ENCODE results near the gene POMT1. TPM values are rescaled to one million over a fixed set of nuclear protein-coding genes. Genes with fewer than 3 reads are reported as not detected.

Gene POMT1, protein sequence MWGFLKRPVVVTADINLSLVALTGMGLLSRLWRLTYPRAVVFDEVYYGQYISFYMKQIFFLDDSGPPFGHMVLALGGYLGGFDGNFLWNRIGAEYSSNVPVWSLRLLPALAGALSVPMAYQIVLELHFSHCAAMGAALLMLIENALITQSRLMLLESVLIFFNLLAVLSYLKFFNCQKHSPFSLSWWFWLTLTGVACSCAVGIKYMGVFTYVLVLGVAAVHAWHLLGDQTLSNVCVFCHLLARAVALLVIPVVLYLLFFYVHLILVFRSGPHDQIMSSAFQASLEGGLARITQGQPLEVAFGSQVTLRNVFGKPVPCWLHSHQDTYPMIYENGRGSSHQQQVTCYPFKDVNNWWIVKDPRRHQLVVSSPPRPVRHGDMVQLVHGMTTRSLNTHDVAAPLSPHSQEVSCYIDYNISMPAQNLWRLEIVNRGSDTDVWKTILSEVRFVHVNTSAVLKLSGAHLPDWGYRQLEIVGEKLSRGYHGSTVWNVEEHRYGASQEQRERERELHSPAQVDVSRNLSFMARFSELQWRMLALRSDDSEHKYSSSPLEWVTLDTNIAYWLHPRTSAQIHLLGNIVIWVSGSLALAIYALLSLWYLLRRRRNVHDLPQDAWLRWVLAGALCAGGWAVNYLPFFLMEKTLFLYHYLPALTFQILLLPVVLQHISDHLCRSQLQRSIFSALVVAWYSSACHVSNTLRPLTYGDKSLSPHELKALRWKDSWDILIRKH
- total RNA-seq (2022; extraction: Qiagen RNA extraction): 11.4 to 17.9 TPM (median 17.4 TPM) in 5 replicates

GRCh38 chr9:131502781-131503625 lies at the start of gene POMT1:
TSS of gene POMT1 (plus strand) at chr9:131502918. CDS start at chr9:131504219, 1,301 bp downstream.

DNA sequence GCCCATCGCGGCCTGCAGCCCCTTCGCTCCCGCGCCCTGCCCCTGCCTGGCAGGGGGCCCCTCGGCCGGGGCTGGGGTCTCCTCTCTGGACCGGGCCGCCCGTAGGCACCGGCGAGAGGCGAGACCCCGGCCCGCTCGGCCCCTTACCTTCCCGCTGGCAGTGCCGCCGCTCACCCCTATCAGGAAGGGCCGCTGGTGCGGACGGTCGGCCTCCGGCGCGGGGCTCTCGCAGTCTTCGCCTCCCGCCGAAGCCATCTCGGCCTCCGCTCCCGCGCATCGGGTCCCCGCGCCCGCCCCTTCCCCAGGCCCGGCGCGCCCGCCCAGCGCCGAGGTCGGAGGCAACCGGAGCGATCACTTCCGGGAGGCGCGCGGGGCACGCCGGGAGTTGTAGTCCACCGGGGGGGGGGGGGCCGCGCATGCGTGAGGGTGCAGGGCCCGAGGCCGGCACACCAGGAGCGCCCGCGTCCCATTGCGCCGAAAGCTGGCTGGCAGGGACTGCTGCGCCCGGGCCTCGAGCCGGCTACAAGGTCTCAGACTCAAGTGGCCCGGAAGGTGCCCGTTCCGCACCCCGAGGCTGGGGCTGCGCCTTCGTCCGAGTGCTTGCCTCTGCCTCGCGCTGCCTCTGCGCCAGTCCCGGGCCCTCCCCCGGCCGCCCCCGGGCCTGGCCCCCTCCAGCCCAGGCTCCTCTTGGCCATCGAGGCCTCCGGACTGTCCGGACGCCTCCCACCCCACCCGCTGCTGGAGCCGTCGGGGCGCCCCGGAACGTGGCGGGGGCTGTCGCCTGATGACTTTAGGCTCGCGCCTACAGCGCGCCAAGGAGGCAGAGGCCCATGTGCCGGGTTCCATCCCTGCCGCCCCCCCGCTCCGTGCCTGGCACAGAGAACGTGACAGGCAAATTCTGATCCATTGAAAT lies 28.5 kb downstream of the POMT1 start, which contains the start of gene UCK1:
Gene UCK1, minus strand, starts transcription at position 344 of the 913 bp plus-strand sequence. Its CDS starts 89 bp downstream, at position 255.

GRCh38 chr9:131545003-131545785 lies 42.5 kb downstream of the POMT1 start, which contains the start of gene PRRT1B:
TSS of gene PRRT1B (plus strand) at chr9:131545523. CDS start at chr9:131545616, 93 bp downstream.

Other genes with a start within 250 kb of the POMT1 start
- gene FAM78A, start 226.4 kb upstream of the POMT1 start, total RNA-seq (2022; extraction: Qiagen RNA extraction): 0.18 to 0.59 TPM (median 0.47 TPM) in 5 replicates
- 0.09 TPM in 1 of 5 replicates, not detected in the others for gene PLPP7, start 213.2 kb upstream of the POMT1 start, total RNA-seq (2022; extraction: Qiagen RNA extraction)
- gene PRRC2B, start 108.8 kb upstream of the POMT1 start, total RNA-seq (2022; extraction: Qiagen RNA extraction): 40.7 to 86.6 TPM (median 77.6 TPM) in 5 replicates
- 14.3 to 22.0 TPM (median 21.5 TPM) in 5 replicates for gene UCK1, start 28.3 kb downstream of the POMT1 start, total RNA-seq (2022; extraction: Qiagen RNA extraction)
- 0.31 to 0.38 TPM (median 0.32 TPM) in 4 of 5 replicates, not detected in the other for gene PRRT1B, start 42.6 kb downstream of the POMT1 start, total RNA-seq (2022; extraction: Qiagen RNA extraction)
- 33.0 to 54.4 TPM (median 46.5 TPM) in 5 replicates for gene RAPGEF1, start 237.2 kb downstream of the POMT1 start, total RNA-seq (2022; extraction: Qiagen RNA extraction)